SK-N-SH (cell line): ENCODE measurements around the gene ZFYVE26. TPM values are rescaled to one million over a fixed set of nuclear protein-coding genes. Genes with fewer than 3 reads are reported as not detected.

Experiments
- CTCF ChIA-PET: fragments of 300-600, 350-600 bp; formaldehyde crosslinking; extraction: SDS; loops from one replicate; lab custom pipeline; 2021; lab: Yijun Ruan, JAX
- POLR2A ChIA-PET: fragments of 350-600 bp; sonication (Branson Sonifier 250); formaldehyde crosslinking; extraction: SDS; loops from one replicate; lab custom pipeline; 2020; ENCODE audit warnings: antibody characterized with exemption, inconsistent platforms; lab: Yijun Ruan, JAX
- DNase-seq: peaks from one replicate; pipeline ENCODE4 v3.0.0; 2012
- H2AFZ ChIP-seq: fragments of 200-600 bp; sonication (generic); 2 replicates; pipeline ENCODE4 v1.8.1; 2016; ENCODE audit warnings: antibody characterized with exemption, mild to moderate bottlenecking, low read depth
- H3F3A ChIP-seq: fragments of 200-600 bp; sonication (generic); replicated peaks from 2 replicates; pipeline ENCODE3; 2016; ENCODE audit warnings: antibody characterized with exemption, mild to moderate bottlenecking; ENCODE audit not compliant: insufficient read depth
- H3K27ac ChIP-seq, 2 experiments: fragments of 200-500 bp in 1 of 2; fragments of 200-600 bp in 1 of 2; sonication (Bioruptor generic) in 1 of 2; sonication (generic), shearing (Covaris generic) in 1 of 2; 2 replicates each; pipeline versions ENCODE4 v1.5.1 to v1.6.1; 2014 to 2016; ENCODE audit warnings: low read depth in 2 of 2, inconsistent platforms in 1 of 2, low read length in 1 of 2, mild to moderate bottlenecking in 1 of 2, mixed read lengths in 1 of 2
- H3K27me3 ChIP-seq: fragments of 200-600 bp; sonication (generic), shearing (Covaris generic); 2 replicates; pipeline ENCODE4 v1.6.1; 2016; ENCODE audit warnings: mixed run types; ENCODE audit not compliant: insufficient read depth
- H3K36me3 ChIP-seq, 2 experiments: fragments of 200-500 bp in 1 of 2; fragments of 200-600 bp in 1 of 2; sonication (Bioruptor generic) in 1 of 2; sonication (generic) in 1 of 2; replicated peaks in 1 of 2; 2 replicates each; pipeline versions ENCODE3 to v1.5.1; 2014 to 2016; ENCODE audit warnings: low read length in 1 of 2, mild to moderate bottlenecking in 1 of 2; ENCODE audit not compliant: insufficient read depth in 2 of 2, control insufficient read depth in 1 of 2
- H3K4me1 ChIP-seq, 2 experiments: fragments of 200-500 bp in 1 of 2; fragments of 200-600 bp in 1 of 2; sonication (Bioruptor generic) in 1 of 2; sonication (generic), shearing (Covaris generic) in 1 of 2; 2 replicates each; pipeline versions ENCODE4 v1.5.1 to v1.6.1; 2014 to 2016; ENCODE audit warnings: low read depth in 1 of 2, low read length in 1 of 2, mixed run types in 1 of 2; ENCODE audit not compliant: insufficient read depth in 2 of 2, control insufficient read depth in 1 of 2
- H3K4me2 ChIP-seq: fragments of 200-600 bp; sonication (generic), shearing (Covaris generic); 2 replicates; pipeline ENCODE4 v1.6.1; 2017; ENCODE audit warnings: mixed run types
- H3K4me3 ChIP-seq, 2 experiments: fragments of 200-500 bp in 1 of 2; fragments of 200-600 bp in 1 of 2; sonication (Bioruptor generic) in 1 of 2; sonication (generic), shearing (Covaris generic) in 1 of 2; 2 replicates each; pipeline versions ENCODE4 v1.5.1 to v1.8.1; 2014 to 2016; ENCODE audit warnings: low read depth in 2 of 2, inconsistent platforms in 1 of 2, low read length in 1 of 2, mild to moderate bottlenecking in 1 of 2, mixed read lengths in 1 of 2, moderate library complexity in 1 of 2
- H3K79me2 ChIP-seq: fragments of 200-600 bp; sonication (generic); 2 replicates; pipeline ENCODE4 v1.8.1; 2017; ENCODE audit warnings: mild to moderate bottlenecking; ENCODE audit not compliant: insufficient read depth
- H3K9ac ChIP-seq: fragments of 200-600 bp; sonication (generic); 2 replicates; pipeline ENCODE4 v1.6.1; 2017; ENCODE audit warnings: mixed run types
- H3K9me2 ChIP-seq: fragments of 200-600 bp; sonication (generic); 2 replicates; pipeline ENCODE4 v1.6.1; 2017; ENCODE audit warnings: mixed run types
- H3K9me3 ChIP-seq: fragments of 200-600 bp; sonication (generic); 2 replicates; pipeline ENCODE4 v1.6.1; 2017; ENCODE audit warnings: mixed run types, mild to moderate bottlenecking, moderate library complexity
- H4K20me1 ChIP-seq: fragments of 200-600 bp; sonication (generic); 2 replicates; pipeline ENCODE4 v1.6.1; 2017; ENCODE audit warnings: mild to moderate bottlenecking, mixed run types; ENCODE audit not compliant: insufficient read depth
- CHD2 ChIP-seq: fragments of 150-350 bp; IDR thresholded peaks from 2 replicates; pipeline ENCODE4 v1.6.1; 2018; ENCODE audit warnings: low read length; ENCODE audit not compliant: partially characterized antibody
- ELF1 ChIP-seq: IDR thresholded peaks from 2 replicates; pipeline ENCODE4 v1.4.0; 2012
- EZH2phosphoT487 ChIP-seq: fragments of 200-600 bp; sonication (generic); IDR thresholded peaks from 2 replicates; pipeline ENCODE4 v1.6.1; 2017; ENCODE audit warnings: low read depth, mixed run types, mild to moderate bottlenecking, antibody characterized with exemption, moderate library complexity, borderline replicate concordance
- FOSL2 ChIP-seq: IDR thresholded peaks from 2 replicates; pipeline ENCODE4 v1.4.0; 2012; ENCODE audit warnings: low read depth, mild to moderate bottlenecking, moderate library complexity, borderline replicate concordance
- FOXM1 ChIP-seq: IDR thresholded peaks from 2 replicates; pipeline ENCODE4 v1.4.0; 2012; ENCODE audit warnings: low read depth, mild to moderate bottlenecking
- GABPA ChIP-seq: IDR thresholded peaks from 2 replicates; pipeline ENCODE4 v1.4.0; 2012; ENCODE audit warnings: low read depth, mild to moderate bottlenecking
- GATA2 ChIP-seq: sonication (generic); formaldehyde crosslinking; IDR thresholded peaks from 2 replicates; pipeline ENCODE4 v1.5.0; 2020; ENCODE audit warnings: mild to moderate bottlenecking, missing genetic modification reagents
- IRF3 ChIP-seq: fragments of 150-350 bp; IDR thresholded peaks from 2 replicates; pipeline ENCODE4 v1.6.1; 2016; ENCODE audit warnings: mild to moderate bottlenecking, low read depth, low read length
- MAX ChIP-seq: IDR thresholded peaks from 2 replicates; pipeline ENCODE4 v1.4.0; 2012; ENCODE audit warnings: low read depth
- MEF2A ChIP-seq: IDR thresholded peaks from 2 replicates; pipeline ENCODE4 v1.4.0; 2012; ENCODE audit warnings: low read depth, borderline replicate concordance
- NFIC ChIP-seq: IDR thresholded peaks from 2 replicates; pipeline ENCODE4 v1.4.0; 2012; ENCODE audit warnings: borderline replicate concordance
- NRF1 ChIP-seq: IDR thresholded peaks from 2 replicates; pipeline ENCODE4 v1.6.1; 2012; ENCODE audit warnings: low read depth, mild to moderate bottlenecking, low read length
- RAD21 ChIP-seq: IDR thresholded peaks from 2 replicates; pipeline ENCODE4 v1.6.1; 2012; ENCODE audit warnings: mild to moderate bottlenecking, low read length
- RCOR1 ChIP-seq: fragments of 150-350 bp; IDR thresholded peaks from 2 replicates; pipeline ENCODE4 v1.6.1; 2017; ENCODE audit warnings: antibody characterized with exemption, low read length
- REST ChIP-seq: IDR thresholded peaks from 2 replicates; pipeline ENCODE4 v1.6.1; 2012; ENCODE audit warnings: mild to moderate bottlenecking, low read depth, low read length, moderate library complexity
- TAF1 ChIP-seq: IDR thresholded peaks from 2 replicates; pipeline ENCODE4 v1.6.1; 2012; ENCODE audit warnings: low read depth, mild to moderate bottlenecking, low read length, moderate library complexity, borderline replicate concordance
- TCF12 ChIP-seq: IDR thresholded peaks from 2 replicates; pipeline ENCODE4 v1.4.0; 2012
- TEAD4 ChIP-seq: IDR thresholded peaks from 2 replicates; pipeline ENCODE4 v1.4.0; 2012; ENCODE audit warnings: mild to moderate bottlenecking, borderline replicate concordance; ENCODE audit not compliant: insufficient read depth
- USF1 ChIP-seq: IDR thresholded peaks from 2 replicates; pipeline ENCODE4 v1.4.0; 2012; ENCODE audit warnings: low read depth, borderline replicate concordance
- USF2 ChIP-seq: fragments of 150-350 bp; IDR thresholded peaks from 2 replicates; pipeline ENCODE4 v1.6.1; 2017; ENCODE audit warnings: antibody characterized with exemption, low read length, low read depth, borderline replicate concordance
- WGBS: methylation state at CpG from one replicate; pipeline ENCODE4 v1.1.6; 2017; ENCODE audit warnings: low lambda C conversion rate; 5-methylcytosine and 5-hydroxymethylcytosine counted together
- polyA plus RNA-seq, 3 experiments: library from polyadenylated mRNA; depleted of rRNA; stranded (reverse); fragments of >200 nt; gene quantifications; 2 replicates each; pipeline ENCODE4 v1.2.3, GENCODE V29; 2012

ZFYVE26 gene
- polyA plus RNA-seq, 1 of the 3 experiments (the other 2 are of a cell fraction), result 5.6 TPM

- TF ChIP-seq MEF2A (no peak), TAF1 (no peak), USF1 (no peak), FOXM1 (no peak), NRF1 (no peak), TEAD4 (no peak), RAD21 (no peak), MAX (no peak), USF2 (no peak), RCOR1 (no peak), TCF12 (no peak), GABPA (no peak), EZH2phosphoT487 (no peak)
Observed at GRCh38 chr14:67785270-67786109, 30.9 kb downstream of the ZFYVE26 start (continued).

GRCh38 chr14:67784244-67784823, 32.1 kb downstream of the ZFYVE26 start:
- H3K9me3 ChIP-seq, result no peaks in the 10 kb centered on the region
- H3K9ac ChIP-seq, result no peak overlapping the region
- 87% methylated on average over 5 of the region's 5 CpGs for WGBS
- peaks cover 36 to 85% of the 10 kb centered on the region in 2 experiments for H3K36me3 ChIP-seq
- no peak overlapping the region for H3K4me3 ChIP-seq
- H3K79me2 ChIP-seq, result no peaks in the 10 kb centered on the region
- no peak for DNase-seq
- H3K27ac ChIP-seq, result no peak overlapping the region
- H3K4me1 ChIP-seq, result no peaks in the 10 kb centered on the region
- H3K27me3 ChIP-seq, result no peaks in the 10 kb centered on the region
- no peaks in the 10 kb centered on the region for H3K9me2 ChIP-seq
- H2AFZ ChIP-seq, result no peak overlapping the region
- H3F3A ChIP-seq, result no peaks in the 10 kb centered on the region
- H3K4me2 ChIP-seq, result no peak overlapping the region
- POLR2A ChIA-PET, result interaction anchor here (0.6 kb wide), 1 partner anchor 105 kb away, joined by 4 read pairs; no protein-coding TSS in a partner anchor
- H4K20me1 ChIP-seq, result no peaks in the 10 kb centered on the region
- CTCF ChIA-PET, result interaction anchor here (0.6 kb wide), 1 partner anchor 238 kb away, joined by 3 read pairs; no protein-coding TSS in a partner anchor
- TF ChIP-seq ELF1, result no peak
- no peak for TF ChIP-seq NFIC
- TF ChIP-seq TEAD4, result no peak
- TF ChIP-seq REST, result no peak
- no peak for TF ChIP-seq GATA2 (CRISPR knock-in tag)
- TF ChIP-seq GABPA, result no peak
- no peak for TF ChIP-seq RAD21
- TF ChIP-seq IRF3, result no peak
- no peak for TF ChIP-seq FOXM1
- no peak for TF ChIP-seq USF1
- TF ChIP-seq FOSL2, result no peak
- no peak for TF ChIP-seq CHD2
- TF ChIP-seq TAF1, result no peak
